Sigmoid colon (tissue), 4 donors: ENCODE measurements around the gene SMC1B.

Source experiments
- CTCF ChIP-seq, 4 experiments: fragments of 450-650 bp in 3 of 4; fragments of 200-600 bp in 1 of 4; IDR thresholded peaks; one replicate each; pipeline ENCODE4 v1.5.1; 2016 to 2019; ENCODE audit warnings: antibody characterized with exemption in 4 of 4, mild to moderate bottlenecking in 3 of 4, moderate library complexity in 2 of 4
- POLR2A ChIP-seq, 2 donors: fragments of 450-650 bp; IDR thresholded peaks; one replicate each; pipeline ENCODE4 v1.6.1; 2016; ENCODE audit warnings: antibody characterized with exemption in 2 of 2, mild to moderate bottlenecking in 2 of 2, moderate library complexity in 2 of 2
- POLR2AphosphoS5 ChIP-seq, 4 donors: sonication (generic); formaldehyde crosslinking; IDR thresholded peaks; one replicate each; pipeline ENCODE4 v1.6.1; 2017; ENCODE audit warnings: antibody characterized with exemption in 4 of 4

GRCh38 chr22:45425101-45425500 lies 11.7 kb upstream of the SMC1B start:
- no peak for TF ChIP-seq POLR2AphosphoS5 (IDR thresholded peaks at IDR 0.05)
- no peak for TF ChIP-seq CTCF (IDR thresholded peaks at IDR 0.05)
- no peak for TF ChIP-seq POLR2A (IDR thresholded peaks at IDR 0.05)
